HG02610 (cell line): ENCODE data around the gene ZNF253.
"Not testable (repeated sequence)": the region's sequence is repeated elsewhere in the genome, so short reads cannot be mapped to it uniquely, and the experiment has no call there.

Source experiments
- ATAC-seq: cut with Tn5 transposase; IDR thresholded peaks from one replicate; pipeline ENCODE4 v1.9.1; 2021; ENCODE audit warnings: mild to moderate bottlenecking, moderate library complexity; ENCODE audit not compliant: unreplicated experiment

Gene ZNF253

DNA sequence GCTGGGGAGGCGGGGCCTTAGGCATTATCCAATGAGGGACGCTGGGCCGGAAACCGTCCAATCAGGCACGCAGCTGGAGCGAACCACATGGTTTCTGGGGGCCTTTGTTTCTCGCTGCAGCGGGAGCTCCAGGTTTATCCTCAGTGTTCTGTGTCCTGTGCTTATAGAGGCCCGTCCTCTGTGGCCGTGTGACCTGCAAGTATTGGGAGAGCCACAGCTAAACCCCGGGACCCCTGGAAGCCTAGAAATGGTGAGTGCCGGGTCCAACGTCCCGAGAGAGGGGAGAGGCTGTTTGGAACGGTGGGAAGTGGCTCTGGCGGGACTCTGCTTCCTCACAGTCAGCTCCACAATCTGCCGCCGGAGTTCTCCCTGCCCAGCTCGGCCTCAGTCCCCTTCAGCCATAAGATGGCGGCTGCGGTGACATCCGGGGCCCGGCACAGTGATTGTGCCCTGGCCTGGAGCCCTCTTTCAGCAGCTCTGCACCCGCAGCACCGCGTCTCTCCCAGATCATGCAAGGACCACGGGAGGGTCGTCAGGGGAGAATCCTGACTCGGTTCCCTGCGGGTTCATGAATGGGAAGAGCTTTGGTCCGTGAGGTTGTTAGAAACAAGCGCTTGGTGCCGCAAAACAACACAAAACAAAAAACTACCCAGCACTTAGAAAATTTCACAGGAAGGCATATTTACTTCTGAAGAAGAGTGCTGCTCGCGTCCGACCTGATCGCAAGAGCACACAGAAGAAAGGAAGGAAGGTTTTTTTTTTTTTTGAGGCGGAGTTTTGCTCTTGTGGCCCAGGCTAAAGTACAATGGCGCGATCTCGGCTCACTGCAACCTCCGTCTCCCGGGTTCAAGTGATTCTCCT is at the start of gene ZNF253:
TSS of gene ZNF253 (plus strand) at position 133 of the 861 bp plus-strand sequence. CDS start at position 248, 115 bp downstream.
- ATAC-seq: peak; percentile 97

DNA sequence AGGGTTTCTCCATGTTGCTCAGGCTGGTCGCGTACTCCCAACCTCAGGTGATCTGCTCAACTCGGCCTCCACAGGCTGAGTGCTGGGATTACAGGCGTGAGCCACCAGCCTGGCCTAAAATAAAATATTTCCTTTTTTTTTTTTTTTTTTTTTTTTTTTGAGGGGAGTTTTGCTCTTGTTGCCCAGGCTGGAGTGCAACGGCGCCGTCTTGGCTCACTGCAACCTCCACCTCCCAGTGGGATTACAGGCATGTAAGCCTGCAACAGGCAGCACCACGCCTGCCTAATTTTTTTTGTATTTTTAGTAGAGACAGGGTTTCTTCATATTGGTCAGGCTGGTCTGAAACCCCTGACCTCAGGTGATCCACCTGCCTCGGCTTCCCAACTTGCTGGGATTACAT is 49.0 kb upstream of the ZNF253 start:
- ATAC-seq: no peak

DNA sequence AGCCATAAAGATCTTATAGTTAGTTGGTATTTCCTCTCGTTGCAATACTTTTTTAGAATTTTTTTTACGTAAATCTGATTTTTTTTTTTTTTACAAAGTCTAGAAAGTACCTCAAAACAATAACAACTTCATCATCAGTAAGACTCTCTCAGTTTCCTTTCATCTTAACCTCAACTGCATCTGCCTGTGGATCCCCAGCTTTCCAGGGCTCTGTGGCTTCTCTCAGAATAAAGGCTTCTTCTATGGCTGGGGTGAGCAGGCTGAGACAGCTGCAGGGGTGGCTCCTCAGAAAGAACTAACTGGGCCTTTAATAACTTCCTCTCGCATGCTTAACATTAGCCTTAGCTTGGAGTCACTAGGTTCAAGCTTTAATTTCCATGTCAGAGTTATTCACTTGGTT is 48.3 kb upstream of the ZNF253 start:
- ATAC-seq: no peak

DNA sequence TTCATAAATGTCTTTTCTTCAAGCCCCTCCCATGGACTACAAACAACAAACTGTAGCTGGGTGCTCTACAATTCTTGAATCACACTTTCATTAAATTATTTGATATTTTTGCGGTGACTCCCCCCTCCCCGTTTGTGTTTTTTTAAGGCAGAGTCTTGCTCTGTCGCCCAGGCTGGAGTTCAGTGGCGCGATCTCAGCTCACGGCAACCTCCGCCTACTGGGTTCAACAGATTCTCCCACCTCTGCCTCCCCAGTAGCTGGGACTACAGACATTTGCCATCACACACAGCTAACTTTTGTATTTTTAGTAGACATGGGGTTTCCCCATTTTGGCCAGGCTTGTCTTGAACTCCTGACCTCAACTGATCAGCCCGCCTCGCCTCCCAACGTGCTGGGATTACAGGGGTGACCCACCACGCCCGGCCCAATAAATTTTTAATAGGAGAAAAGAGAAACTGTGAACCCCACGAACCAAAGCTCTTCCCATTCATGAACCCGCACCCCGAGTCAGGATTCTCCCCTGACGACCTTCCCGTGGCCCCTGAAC is 44.8 kb upstream of the ZNF253 start:
- ATAC-seq: no peak

DNA sequence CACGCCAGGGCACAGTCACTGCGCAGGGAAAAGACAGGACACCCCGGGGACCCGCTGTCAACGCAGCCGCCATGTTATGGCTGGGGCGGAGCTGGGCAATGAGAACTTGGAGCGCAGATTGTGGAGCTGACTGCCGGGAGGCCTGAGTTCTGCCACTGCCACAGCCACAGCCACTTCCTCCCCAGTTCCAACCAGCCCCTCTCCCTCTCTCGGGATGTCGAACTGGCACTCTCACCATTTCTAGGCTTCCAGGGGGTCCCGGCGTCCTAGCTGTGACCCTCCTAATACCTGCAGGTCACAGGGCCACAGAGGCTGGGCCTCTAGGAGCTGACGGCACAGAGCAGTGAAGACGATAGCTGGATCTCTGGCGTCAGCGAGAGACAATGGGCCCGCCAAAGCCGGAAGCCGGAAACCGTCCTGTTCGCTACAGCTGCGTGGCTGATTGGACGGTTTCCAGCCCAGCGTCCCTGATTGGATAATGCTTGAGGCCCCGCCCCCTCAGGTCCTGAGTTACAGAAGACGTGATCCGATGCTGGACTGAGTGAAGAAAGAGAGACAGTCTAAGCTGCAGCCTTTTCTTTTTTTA is 44.2 kb upstream of the ZNF253 start, which contains the start of gene ZNF506:
TSS of gene ZNF506 (minus strand) at position 385 of the 586 bp plus-strand sequence. CDS start at position 238, 147 bp downstream.
- ATAC-seq: peak; percentile 81

DNA sequence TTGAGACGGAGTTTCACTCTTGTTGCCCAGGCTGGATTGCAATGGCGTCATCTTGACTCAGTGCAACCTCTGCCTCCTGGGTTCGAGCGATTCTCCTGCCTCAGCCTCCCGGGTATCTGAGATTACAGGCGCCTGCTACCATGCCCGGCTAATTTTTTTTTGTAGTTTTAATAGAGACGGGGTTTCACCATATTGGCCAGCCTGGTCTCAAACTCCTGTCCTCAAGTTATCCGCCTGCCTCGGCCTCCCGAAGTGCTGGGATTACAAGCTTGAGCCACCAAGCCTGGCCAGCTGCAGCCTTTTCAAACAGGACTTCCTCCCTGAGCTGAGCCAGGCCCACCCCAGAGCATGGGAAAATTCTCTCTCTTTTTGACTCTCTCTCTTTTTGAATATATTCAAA is 43.7 kb upstream of the ZNF253 start:
- ATAC-seq: not testable (repeated sequence)

DNA sequence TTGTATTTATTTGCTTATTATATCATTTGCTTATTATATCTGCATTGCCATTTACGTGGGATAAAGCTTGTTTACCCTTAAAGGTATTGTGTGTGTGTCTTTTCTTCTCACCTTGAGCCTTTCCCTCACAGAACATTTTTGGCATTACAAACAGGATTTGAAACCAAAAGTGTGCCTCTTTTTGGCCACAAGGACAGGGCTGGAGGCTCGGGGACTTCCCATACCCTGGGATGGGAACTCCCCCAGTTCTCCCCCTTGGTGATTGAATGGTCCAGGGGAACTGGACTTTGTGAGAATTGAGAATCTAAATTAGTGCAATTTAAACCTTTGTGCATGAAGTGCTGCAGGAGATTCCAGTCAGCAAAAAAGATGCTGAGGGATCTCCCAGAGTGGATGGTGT is 41.8 kb upstream of the ZNF253 start:
- ATAC-seq: no peak

DNA sequence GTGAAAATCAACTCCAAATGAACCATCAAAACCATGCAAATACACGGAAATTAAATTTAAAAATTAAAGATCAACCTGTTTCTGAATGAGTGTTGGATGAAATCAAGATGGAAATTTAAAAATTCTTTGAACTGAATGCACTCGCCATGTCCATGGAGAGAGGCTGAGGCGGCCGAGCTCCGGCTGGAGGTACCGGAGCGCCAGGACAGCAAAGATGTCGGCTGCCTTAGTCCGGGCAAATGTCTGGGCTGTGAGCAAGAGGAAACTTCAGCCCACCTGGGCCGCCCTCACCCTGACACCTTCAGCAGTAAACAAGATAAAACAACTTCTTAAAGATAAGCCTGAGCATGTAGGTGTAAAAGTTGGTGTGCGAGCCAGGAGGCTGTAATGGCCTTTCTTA is 38.8 kb upstream of the ZNF253 start:
- no peak for ATAC-seq

DNA sequence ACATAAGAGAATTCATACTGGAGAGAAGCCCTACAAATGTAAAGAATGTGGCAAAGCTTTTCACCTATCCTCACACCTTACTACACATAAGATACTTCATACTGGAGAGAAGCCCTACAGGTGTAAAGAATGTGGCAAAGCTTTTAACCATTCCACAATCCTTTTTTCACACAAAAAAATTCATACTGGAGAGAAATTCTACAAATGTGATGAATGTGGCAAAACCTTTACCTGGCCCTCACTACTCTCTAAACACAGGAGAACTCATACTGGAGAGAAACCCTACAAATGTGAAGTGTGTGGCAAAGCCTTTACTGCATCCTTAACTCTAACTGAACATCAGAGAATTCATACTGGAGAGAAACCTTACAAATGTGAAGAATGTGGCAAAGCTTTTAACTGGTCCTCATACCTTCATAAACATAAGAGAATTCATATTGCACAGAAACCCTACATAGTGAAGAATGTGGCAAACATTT is 30.1 kb upstream of the ZNF253 start:
- no peak for ATAC-seq

DNA sequence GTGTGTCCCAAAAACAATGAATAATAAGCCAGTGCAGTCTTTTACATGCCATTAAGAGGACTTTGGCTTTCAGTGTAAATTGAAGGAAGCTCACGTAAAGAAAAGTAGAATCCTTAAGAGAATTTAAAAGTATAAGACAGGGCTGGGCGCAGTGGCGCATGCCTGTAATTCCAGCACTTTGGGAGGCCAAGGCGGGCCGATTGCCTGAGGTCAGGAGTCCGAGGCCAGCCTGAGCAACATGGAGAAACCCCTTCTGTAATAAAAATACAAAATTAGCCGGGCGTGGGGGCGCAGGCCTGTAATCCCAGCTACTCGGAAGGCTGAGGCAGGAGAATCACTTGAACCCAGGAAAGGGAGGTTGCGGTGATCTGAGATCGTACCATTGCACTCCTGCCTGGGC is 17.9 kb upstream of the ZNF253 start:
- ATAC-seq: no peak

DNA sequence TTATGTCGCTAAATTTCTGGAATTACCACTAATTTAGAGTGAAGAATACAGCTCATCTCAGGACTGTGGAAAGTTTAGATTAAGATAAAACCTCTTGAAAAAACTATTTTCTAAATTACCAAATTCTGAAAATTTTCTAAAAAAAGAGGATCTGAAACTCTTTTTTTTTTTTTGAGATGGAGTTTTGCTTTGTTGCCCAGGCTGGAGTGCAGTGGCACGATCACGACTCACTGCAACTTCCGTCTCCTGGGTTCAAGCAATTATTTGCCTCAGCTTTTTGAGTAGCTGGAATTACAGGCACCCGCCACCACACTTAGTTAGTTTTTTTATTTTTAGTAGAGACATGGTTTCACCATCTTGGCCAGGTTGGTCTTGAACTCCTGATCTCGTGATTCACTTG is 16.6 kb upstream of the ZNF253 start:
- ATAC-seq: no peak

DNA sequence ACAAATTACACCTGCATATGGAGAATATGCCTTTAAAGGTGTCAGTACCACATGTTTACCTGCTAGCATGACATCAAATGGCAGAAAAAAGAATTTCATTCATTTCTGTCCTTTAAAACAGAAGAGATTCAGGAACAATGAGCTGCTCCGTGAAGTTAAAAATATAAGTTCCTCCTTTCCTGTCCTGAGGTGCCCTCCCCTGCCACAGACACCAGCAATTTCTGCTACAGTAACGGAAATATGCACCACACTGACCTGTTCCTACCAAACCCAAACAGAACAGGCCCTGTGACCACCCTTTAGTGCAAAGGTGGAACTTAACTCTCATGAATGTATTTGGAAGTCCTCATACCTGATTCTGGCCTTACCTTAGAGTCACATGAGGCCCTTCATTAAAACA is 13.9 kb upstream of the ZNF253 start:
- not testable (repeated sequence) for ATAC-seq

DNA sequence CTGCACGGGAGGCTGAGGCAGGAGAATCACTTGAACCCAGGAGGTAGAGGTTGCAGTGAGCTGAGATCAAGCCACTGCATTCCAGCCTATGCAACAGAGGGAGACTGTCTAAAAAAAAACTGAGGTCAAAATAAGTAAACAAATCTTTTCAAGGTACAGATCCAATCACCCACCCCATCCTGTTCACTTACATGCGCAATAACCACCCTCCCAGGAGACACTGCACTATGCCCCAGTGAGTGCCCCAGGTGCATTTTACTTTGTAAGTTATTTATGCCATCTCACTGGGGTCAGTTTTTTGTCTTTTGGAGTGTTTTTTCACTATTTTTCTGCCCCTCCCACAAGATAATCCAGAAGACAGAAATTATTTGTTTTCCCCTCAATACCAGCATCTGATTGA is 6.9 kb upstream of the ZNF253 start:
- ATAC-seq: no peak

DNA sequence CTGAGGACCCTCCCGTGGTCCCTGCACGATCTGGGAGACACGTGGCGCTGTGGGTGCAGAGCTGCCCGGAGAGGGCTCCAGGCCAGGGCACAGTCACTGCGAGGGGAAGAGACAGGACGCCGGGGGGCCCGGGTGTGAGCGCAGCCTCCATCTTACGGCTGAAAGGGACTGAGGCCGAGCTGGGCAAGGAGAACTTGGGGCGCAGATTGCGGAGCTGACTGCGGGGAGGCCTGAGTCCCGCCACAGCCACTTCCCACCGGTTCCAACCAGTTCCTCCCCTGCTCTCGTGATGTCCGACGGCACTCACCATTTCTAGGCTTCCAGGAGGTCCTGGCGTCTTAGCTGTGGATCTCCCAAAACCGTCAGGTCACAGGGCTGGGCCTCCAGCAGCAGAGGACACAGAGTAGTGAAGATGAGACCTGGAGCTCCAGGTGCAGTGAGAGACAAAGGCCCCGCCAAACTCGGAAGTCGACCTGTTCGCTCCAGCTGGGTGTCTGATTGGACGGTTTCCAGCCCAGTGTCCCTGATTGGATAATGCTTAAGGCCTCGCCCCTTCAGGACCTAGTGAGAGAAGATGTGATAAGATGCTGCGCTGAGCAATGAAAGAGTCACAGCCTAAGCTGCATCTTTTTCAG is 4.8 kb upstream of the ZNF253 start:
- no peak for ATAC-seq

DNA sequence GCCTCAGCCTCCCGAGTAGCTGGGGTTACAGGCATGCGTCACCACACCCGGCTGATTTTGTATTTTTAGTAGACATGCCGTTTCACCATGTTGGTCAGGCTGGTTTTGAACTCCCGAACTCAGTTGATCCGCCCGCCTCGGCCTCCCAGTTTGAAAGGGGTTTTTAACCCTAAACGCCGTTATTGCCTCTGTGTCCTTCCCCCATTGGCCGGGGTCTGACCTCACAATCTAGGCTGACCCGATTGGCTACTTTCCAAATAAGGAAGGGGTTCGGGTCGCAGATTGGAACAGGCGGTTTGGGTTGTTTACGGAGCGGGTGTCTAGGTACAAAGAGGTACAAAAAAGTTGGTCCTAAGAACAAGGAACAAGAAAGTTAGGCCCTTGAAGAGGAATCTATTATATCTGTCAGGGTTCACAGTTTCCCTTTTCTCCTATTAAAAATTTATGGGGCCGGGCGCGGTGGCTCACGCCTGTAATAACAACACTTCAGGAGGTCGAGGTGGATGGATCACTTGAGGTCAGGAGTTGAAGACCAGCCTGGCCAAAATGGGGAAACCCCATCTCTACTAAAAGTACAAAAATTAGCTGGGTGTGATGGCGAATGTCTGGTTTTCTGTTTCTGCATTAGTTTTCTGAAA is 1.0 kb downstream of the ZNF253 start:
- no peak for ATAC-seq

DNA sequence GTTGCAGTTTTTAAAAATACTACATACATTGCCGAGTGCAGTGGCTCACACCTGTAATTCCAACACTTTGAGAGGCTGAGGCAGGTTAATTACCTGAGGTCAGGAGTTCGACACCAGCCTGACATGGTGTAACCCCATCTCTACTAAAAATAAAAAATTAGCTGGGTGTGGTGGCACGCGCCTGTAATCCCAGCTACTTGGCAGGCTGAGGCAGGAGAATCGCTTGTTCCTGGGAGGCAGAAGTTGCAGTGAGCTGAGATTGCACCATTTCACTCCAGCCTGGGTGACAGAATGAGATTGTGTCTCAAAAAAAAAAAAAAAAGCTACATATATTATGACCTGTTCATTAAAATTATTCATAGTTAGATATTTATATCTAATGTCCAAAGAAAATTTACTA is 4.4 kb downstream of the ZNF253 start:
- ATAC-seq: not testable (repeated sequence)

DNA sequence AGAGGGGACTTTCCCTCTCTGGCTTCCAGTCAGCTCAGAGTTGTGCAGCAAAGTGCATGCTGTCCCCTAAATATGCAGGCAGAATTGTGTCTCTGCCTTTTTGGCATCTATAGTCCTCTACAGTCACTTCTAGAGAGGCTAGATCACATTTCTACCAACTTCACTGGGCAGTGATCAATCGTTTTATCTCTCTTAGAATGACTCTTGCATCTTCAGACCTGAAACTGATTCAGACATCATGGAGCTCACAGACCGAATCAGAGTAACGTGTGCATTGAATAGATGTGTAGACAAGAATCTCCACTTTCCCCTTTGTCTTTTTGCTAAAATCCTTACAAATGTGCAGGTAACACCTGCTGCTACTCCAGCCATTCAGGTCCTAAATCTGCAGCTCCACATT is 6.2 kb downstream of the ZNF253 start:
- ATAC-seq: no peak

DNA sequence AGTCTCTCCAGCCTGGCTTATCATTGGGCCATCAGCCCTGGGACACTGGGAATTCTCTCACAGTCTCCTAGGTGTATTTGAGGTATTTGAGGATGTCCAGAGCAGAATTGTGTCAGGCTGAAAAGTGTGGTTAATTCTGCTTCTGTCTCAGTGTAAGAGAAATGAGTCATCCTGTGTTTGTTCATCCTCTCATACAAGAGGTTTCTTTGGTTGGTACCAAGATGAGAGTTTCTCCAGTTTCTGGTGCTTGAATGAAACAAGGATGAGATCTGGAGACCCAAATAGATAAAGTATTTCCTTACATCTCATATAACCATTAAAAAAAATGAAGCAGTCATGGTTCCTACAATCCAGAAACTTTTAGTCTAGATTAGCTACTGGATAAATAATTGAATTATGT is 7.7 kb downstream of the ZNF253 start:
- no peak for ATAC-seq

DNA sequence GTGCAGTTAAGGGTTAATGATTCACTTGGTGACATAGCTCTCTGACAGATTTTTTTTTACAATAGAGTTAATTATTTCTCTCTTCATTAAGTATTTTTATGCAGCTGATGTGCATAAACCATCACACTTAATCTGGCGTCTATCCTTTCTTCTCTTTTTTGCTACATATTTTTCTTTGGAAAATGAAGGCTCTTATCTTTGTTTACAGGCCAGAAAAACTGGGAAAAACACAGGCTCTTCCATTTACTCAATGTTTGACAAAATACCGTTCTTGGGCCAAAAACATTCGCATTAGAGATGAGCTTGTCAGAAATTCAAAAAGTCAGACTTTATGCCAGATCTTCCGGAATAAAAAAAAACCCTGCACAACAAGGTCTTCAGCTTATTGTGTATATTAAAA is 12.0 kb downstream of the ZNF253 start:
- ATAC-seq: no peak

DNA sequence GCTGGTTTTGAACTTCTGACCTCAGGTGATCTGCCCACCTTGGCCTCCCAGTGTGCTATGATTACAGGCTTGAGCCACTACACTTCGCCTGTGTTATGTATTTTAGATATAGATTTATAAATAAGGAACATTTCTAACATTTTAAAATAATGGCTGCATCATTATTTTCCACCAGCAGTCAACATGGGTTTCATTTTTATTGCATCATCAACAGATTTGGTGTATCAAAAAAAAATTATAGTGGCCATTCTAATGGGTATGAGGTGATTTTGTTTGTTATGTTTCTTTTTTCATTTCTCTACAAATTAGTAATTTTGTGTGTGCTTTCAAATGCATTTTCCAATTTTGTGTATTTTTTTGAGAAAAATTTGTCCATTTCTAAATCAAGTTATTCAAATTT is 18.9 kb downstream of the ZNF253 start:
- ATAC-seq: no peak
